Measurements from ENCODE around the gene SNX11.

Gene SNX11

DNA sequence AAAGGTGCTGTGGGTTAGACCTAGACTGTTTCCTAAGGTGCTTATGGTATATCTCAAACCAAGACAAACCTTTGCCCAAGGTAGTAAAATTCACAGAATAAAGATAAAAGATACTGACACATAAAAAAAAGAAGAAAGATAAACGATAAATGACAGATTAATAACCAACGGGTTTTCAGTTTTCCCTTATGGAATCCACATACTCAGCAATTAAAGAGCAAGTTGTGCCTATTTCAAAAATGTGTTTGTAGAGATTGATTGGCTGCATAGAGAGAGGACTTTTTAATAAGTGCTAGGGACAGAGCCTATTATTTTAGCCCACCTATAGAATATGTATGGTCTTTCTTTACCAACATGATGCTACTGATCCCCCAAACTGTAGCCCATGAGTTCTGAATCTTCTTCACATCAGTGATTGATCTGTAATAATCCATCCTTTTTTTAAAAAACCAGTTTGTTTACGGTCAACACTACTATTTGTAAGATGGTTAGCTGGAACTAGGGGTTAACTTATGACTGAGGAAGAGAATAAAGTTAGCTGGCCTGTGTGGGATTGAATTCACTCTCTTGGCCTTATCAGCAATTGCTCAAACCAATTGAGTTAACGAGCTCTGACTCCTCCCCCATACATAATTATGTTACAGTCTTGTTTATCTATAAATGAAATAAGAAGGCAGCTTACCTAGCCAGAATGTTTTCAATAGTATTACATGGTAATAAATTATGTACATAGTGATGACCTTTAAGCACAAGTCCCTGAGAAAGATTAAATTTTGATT lies 53.8 kb downstream of the SNX11 start:
- no peak for DNase-seq (ENCODE audit: low read depth, low spot score)

DNA sequence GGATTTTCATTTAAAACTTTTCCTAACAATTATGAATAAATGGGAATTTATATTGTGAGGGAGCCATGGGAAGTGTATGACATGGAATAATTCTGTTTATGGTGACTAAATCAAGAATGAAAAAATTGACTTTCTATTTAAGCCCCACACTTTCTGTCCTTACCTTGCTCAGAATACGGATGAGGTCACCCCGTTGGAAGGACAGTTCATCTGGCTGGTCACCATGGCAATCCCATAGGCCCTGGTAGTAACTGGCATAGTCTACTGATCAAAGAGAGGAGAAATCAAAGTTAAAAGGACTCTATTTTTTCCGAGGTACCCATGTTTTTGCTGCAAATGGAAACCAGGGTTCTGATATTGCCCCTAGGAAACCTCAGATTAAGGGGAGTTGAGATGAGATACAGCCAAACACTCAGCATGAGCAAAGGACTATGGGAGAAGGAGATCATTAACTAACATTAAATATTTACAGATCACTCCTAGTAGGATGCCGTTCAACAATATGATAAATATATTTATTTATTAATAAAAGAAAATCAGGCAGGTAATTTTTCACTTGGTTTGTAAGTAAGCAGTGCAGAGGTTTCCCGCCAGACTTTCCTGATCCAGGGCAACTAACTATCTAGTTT lies 54.9 kb downstream of the SNX11 start:
- no peak for DNase-seq (ENCODE audit: low read depth, low spot score)

DNA sequence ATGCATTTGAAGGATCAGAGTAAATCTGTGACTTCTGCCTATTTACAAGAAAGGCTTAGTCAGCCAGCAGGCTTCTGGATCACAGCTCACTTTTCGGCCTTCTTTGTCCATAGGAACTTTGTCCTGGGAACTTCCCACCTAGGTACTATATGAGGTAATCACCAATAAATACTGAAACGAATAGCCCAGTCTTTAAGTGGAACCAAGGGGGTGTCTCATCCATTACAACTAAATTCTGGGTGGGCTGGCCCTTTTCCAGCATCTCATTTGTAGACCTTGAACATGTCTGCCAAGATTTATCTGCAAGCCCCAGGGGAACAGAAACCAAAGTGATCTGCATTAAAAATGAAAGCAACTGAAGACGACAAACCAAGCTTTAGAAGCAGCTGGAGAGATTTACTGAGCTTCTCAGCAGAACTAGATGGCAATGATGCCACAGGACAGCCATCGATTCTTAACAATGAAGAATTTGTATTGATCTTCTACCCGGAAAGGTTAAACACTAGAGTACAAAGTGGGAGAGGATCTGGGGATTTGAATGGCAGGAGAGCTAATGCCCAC lies 55.5 kb downstream of the SNX11 start:
- DNase-seq (ENCODE audit: low read depth, low spot score), result no peak

DNA sequence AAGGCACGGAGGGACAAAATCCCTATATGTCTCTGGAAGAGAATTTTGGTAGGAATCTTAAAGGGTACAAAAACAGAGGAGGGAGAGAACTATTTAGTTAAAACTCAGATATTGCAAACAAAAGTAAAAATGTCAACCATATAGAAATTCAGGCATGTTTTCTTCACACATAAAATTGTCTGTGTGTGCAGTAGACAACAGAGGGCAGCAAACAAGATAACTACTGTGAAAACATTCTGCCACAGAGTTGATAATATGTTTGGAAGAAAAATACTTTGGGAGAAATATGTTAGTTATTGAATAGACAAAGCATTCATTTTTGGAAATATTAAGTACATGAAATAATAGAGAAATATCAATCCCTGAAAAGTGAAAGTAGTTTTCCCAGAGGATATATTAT lies 56.2 kb downstream of the SNX11 start:
- no peak for DNase-seq (ENCODE audit: low read depth, low spot score)

DNA sequence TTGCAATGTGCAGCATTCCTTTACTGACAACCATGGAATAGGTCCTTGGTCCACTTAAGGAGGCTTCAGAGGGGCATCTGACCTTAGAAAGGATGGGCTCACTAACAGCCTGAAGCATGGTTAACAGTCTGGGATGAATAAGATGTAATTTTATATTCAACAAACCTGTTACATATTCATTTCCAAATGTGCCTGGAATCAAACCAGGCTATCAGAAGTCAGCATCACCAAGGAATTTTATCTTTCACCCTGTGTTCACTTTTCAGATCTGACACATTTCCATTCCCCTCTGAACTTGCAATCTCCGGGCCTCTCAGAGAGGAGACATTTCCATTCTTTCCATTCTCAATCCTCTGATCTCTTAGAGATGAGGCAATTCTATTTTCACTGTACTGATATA lies 62.4 kb downstream of the SNX11 start:
- DNase-seq (ENCODE audit: low read depth, low spot score), result no peak
